ENCODE data around the gene KLF9.
"Not testable (repeated sequence)": the region's sequence is repeated elsewhere in the genome, so short reads cannot be mapped to it uniquely, and the experiment has no call there.

Gene KLF9

GRCh38 chr9:70403166-70403565, 11.3 kb downstream of the KLF9 start:
- DNase-seq = no peak

- no peak for DNase-seq
These were observed 12.2 kb downstream of the KLF9 start for GRCh38 chr9:70402213-70402612.

- DNase-seq = not testable (repeated sequence)
These were observed 13.2 kb downstream of the KLF9 start for GRCh38 chr9:70401241-70401640.

GRCh38 chr9:70400107-70400892, 14.2 kb downstream of the KLF9 start:
- DNase-seq = no peak

- no peak for DNase-seq
These were observed 15.3 kb downstream of the KLF9 start for GRCh38 chr9:70399141-70399540.

GRCh38 chr9:70398145-70398556, 16.3 kb downstream of the KLF9 start:
- DNase-seq = no peak

- no peak for DNase-seq
These were observed 18.8 kb downstream of the KLF9 start for GRCh38 chr9:70395652-70396051.

- DNase-seq = no peak
These were observed 21.6 kb downstream of the KLF9 start for GRCh38 chr9:70392850-70393249.

GRCh38 chr9:70392189-70392588, 22.3 kb downstream of the KLF9 start:
- DNase-seq = no peak

GRCh38 chr9:70390933-70391341, 23.5 kb downstream of the KLF9 start:
- DNase-seq = no peak

GRCh38 chr9:70389621-70390266, 24.7 kb downstream of the KLF9 start:
- no peak for DNase-seq

GRCh38 chr9:70389188-70389587, 25.3 kb downstream of the KLF9 start:
- DNase-seq = no peak

GRCh38 chr9:70387663-70388062, 26.8 kb downstream of the KLF9 start:
- DNase-seq = no peak

- DNase-seq = no peak
These were observed 29.0 kb downstream of the KLF9 start for GRCh38 chr9:70385426-70385825.

- no peak for DNase-seq
These were observed 31.5 kb downstream of the KLF9 start for GRCh38 chr9:70382709-70383605.

GRCh38 chr9:70382046-70382708, 32.3 kb downstream of the KLF9 start:
- DNase-seq = no peak

GRCh38 chr9:70374962-70375618, 39.4 kb downstream of the KLF9 start:
- no peak for DNase-seq

GRCh38 chr9:70367305-70367930, 47.0 kb downstream of the KLF9 start:
- no peak for DNase-seq

- DNase-seq = no peak
These were observed 50.7 kb downstream of the KLF9 start for GRCh38 chr9:70363760-70364159.

GRCh38 chr9:70362952-70363351, 51.5 kb downstream of the KLF9 start:
- DNase-seq = no peak

GRCh38 chr9:70355801-70356200, 58.7 kb downstream of the KLF9 start:
- no peak for DNase-seq

GRCh38 chr9:70352802-70353201, 61.7 kb downstream of the KLF9 start:
- no peak for DNase-seq

Measured in NCI-H2171 (cell line).